Activated naive CD4-positive, alpha-beta T cell treated with anti-CD3 and anti-CD28 coated beads for 36 hours (primary cell): ENCODE measurements around the gene EIF2B1. TPM values are rescaled to one million over a fixed set of nuclear protein-coding genes. Genes with fewer than 3 reads are reported as not detected.
A peak's percentile ranks its signal among the peaks of the same experiment; 100 is the strongest.
"Not testable (repeated sequence)": the region's sequence is repeated elsewhere in the genome, so short reads cannot be mapped to it uniquely, and the experiment has no call there.

Experiments used
- CTCF ChIA-PET: fragments of 350-600 bp; sonication (Branson Sonifier 250); formaldehyde crosslinking; loops from one replicate; lab custom pipeline; 2021; ENCODE audit warnings: antibody characterized with exemption; lab: Charles Lee
- DNase-seq: peaks from one replicate; pipeline ENCODE4 v3.0.0-alpha.2; 2020
- H3K27ac Mint-ChIP-seq: one replicate; pipeline ENCODE4 v1.8.0; 2021; ENCODE audit warnings: mild to moderate bottlenecking, mixed read lengths
- H3K27me3 Mint-ChIP-seq: one replicate; pipeline ENCODE4 v1.8.0; 2021; ENCODE audit warnings: low read depth, mixed read lengths
- H3K36me3 Mint-ChIP-seq: one replicate; pipeline ENCODE4 v1.8.0; 2021; ENCODE audit warnings: low read depth, mixed read lengths
- H3K4me1 Mint-ChIP-seq: one replicate; pipeline ENCODE4 v1.8.0; 2021; ENCODE audit warnings: low read depth, mixed read lengths
- H3K4me3 Mint-ChIP-seq: one replicate; pipeline ENCODE4 v1.8.0; 2021; ENCODE audit warnings: mild to moderate bottlenecking, moderate library complexity, mixed read lengths
- H3K9me3 Mint-ChIP-seq: one replicate; pipeline ENCODE4 v1.8.0; 2021; ENCODE audit warnings: mixed read lengths
- intact Hi-C: fragments of 100-400 bp; cut with micrococcal nuclease; formaldehyde crosslinking; loops from one replicate; pipeline ENCODE4 v1.15.1; 2023
- total RNA-seq, 2 experiments: library from RNA; stranded (reverse); gene quantifications; one replicate each; pipeline ENCODE4 v1.2.3, GENCODE V29; 2021

The EIF2B1 gene
- total RNA-seq, 2 experiments from 2014 or later = 54.3 to 60.9 TPM

- intact Hi-C loops = no loop called here
- peaks cover 2% of the 10 kb centered on the region for H3K4me1 Mint-ChIP-seq
- peaks cover 57% of the 10 kb centered on the region for H3K36me3 Mint-ChIP-seq
- CTCF ChIA-PET = no interaction called here
- H3K4me3 Mint-ChIP-seq = no peak overlapping the region
- H3K9me3 Mint-ChIP-seq = no peaks in the 10 kb centered on the region
- no peak overlapping the region for H3K27ac Mint-ChIP-seq
- DNase-seq = no peak
- no peaks in the 10 kb centered on the region for H3K27me3 Mint-ChIP-seq
Observed at GRCh38 chr12:123614110-123614509, 19.4 kb downstream of the EIF2B1 start.

- CTCF ChIA-PET = interaction anchor here (0.7 kb wide), 1 partner anchor 11 kb away, joined by 3 read pairs; no protein-coding TSS in a partner anchor
- no peak overlapping the region for H3K4me3 Mint-ChIP-seq
- DNase-seq = no peak
- peaks cover 59% of the 10 kb centered on the region for H3K36me3 Mint-ChIP-seq
- H3K4me1 Mint-ChIP-seq = peaks cover 27% of the 10 kb centered on the region
- peak overlapping the region; percentile 54 for H3K27ac Mint-ChIP-seq
- intact Hi-C loops = no loop called here
- H3K27me3 Mint-ChIP-seq = no peaks in the 10 kb centered on the region
- no peaks in the 10 kb centered on the region for H3K9me3 Mint-ChIP-seq
Observed at GRCh38 chr12:123608182-123608581, 25.3 kb downstream of the EIF2B1 start.

GRCh38 chr12:123607756-123608155 is 25.7 kb downstream of the EIF2B1 start:
- H3K27me3 Mint-ChIP-seq = no peaks in the 10 kb centered on the region
- H3K9me3 Mint-ChIP-seq = no peaks in the 10 kb centered on the region
- no peak overlapping the region for H3K4me3 Mint-ChIP-seq
- H3K4me1 Mint-ChIP-seq = peaks cover 31% of the 10 kb centered on the region
- peaks cover 62% of the 10 kb centered on the region for H3K36me3 Mint-ChIP-seq
- intact Hi-C loops = no loop called here
- no peak for DNase-seq
- CTCF ChIA-PET = interaction anchor here (0.7 to 1.2 kb wide), 2 partner anchors 10 to 11 kb away, joined by 3 read pairs; no protein-coding TSS in a partner anchor
- no peak overlapping the region for H3K27ac Mint-ChIP-seq

- not testable (repeated sequence) for DNase-seq, H3K27me3 Mint-ChIP-seq, H3K9me3 Mint-ChIP-seq, H3K27ac Mint-ChIP-seq
- Mint-ChIP-seq H3K4me1 (peaks cover 45% of the 10 kb centered on the region), H3K36me3 (peaks cover 36% of the 10 kb centered on the region), H3K4me3 (peak overlapping the region; percentile 28)
- intact Hi-C loops = loop anchor here (2.0 to 5.0 kb wide), 2 partner anchors 221 to 629 kb away; partner anchors contain the start of genes KMT5A and OGFOD2
- CTCF ChIA-PET = interaction anchor here (0.6 to 0.7 kb wide), 2 partner anchors 137 to 533 kb away, joined by 3 read pairs; no protein-coding TSS in a partner anchor
Observed at GRCh38 chr12:123603495-123603894, 30.0 kb downstream of the EIF2B1 start.

GRCh38 chr12:123602651-123603195 is 30.8 kb downstream of the EIF2B1 start:
- Mint-ChIP-seq H3K27me3 (no peaks in the 10 kb centered on the region), H3K4me1 (peaks cover 45% of the 10 kb centered on the region), H3K4me3 (peak overlapping the region; percentile 89), H3K27ac (peak overlapping the region; percentile 94), H3K36me3 (peaks cover 28% of the 10 kb centered on the region), H3K9me3 (no peaks in the 10 kb centered on the region)
- CTCF ChIA-PET = interaction anchor here (0.5 to 1.3 kb wide), 4 partner anchors 20 to 628 kb away, joined by 3 to 4 read pairs (median 3); partner anchors contain the start of gene OGFOD2
- peak; percentile 47 for DNase-seq
- intact Hi-C loops = loop anchor here (1.0 to 5.0 kb wide), 4 partner anchors 31 to 628 kb away; partner anchors contain the start of genes EIF2B1, GTF2H3, KMT5A and OGFOD2

- CTCF ChIA-PET = interaction anchor here (0.5 to 1.4 kb wide), 5 partner anchors 19 to 627 kb away, joined by 3 to 4 read pairs (median 3); partner anchors contain the start of gene OGFOD2
- Mint-ChIP-seq H3K27me3 (no peaks in the 10 kb centered on the region), H3K4me1 (peaks cover 45% of the 10 kb centered on the region), H3K9me3 (no peaks in the 10 kb centered on the region), H3K36me3 (peaks cover 23% of the 10 kb centered on the region), H3K4me3 (peak within 1 kb of the TSS; percentile 89), H3K27ac (peak within 1 kb of the TSS; percentile 94)
- peak; percentile 87 for DNase-seq
- intact Hi-C loops = loop anchor here (1.0 to 5.0 kb wide), 5 partner anchors 18 to 627 kb away; partner anchors contain the start of genes EIF2B1, GTF2H3, KMT5A and OGFOD2
Observed at GRCh38 chr12:123601602-123602489, 31.6 kb downstream of the EIF2B1 start, which contains the start of gene DDX55. TSS of gene DDX55 (plus strand) at chr12:123602099. CDS start at chr12:123602149, 50 bp downstream.

- no peak for DNase-seq
- H3K9me3 Mint-ChIP-seq = no peaks in the 10 kb centered on the region
- peaks cover 21% of the 10 kb centered on the region for H3K36me3 Mint-ChIP-seq
- CTCF ChIA-PET = interaction anchor here (0.6 kb wide), 1 partner anchor 21 kb away, joined by 3 read pairs; no protein-coding TSS in a partner anchor
- no peaks in the 10 kb centered on the region for H3K27me3 Mint-ChIP-seq
- intact Hi-C loops = loop anchor here (5.0 kb wide), 1 partner anchor 217 kb away; the partner anchor contains the start of gene KMT5A
- H3K4me3 Mint-ChIP-seq = peak overlapping the region; percentile 14
- peaks cover 34% of the 10 kb centered on the region for H3K4me1 Mint-ChIP-seq
- peak overlapping the region; percentile 42 for H3K27ac Mint-ChIP-seq
Observed at GRCh38 chr12:123599721-123600120, 33.8 kb downstream of the EIF2B1 start.

GRCh38 chr12:123599310-123599709 is 34.2 kb downstream of the EIF2B1 start:
- peak overlapping the region; percentile 42 for H3K27ac Mint-ChIP-seq
- intact Hi-C loops = no loop called here
- H3K9me3 Mint-ChIP-seq = no peaks in the 10 kb centered on the region
- CTCF ChIA-PET = no interaction called here
- no peak overlapping the region for H3K4me3 Mint-ChIP-seq
- H3K36me3 Mint-ChIP-seq = peaks cover 19% of the 10 kb centered on the region
- peaks cover 31% of the 10 kb centered on the region for H3K4me1 Mint-ChIP-seq
- DNase-seq = no peak
- no peaks in the 10 kb centered on the region for H3K27me3 Mint-ChIP-seq

GRCh38 chr12:123598522-123598921 is 35.0 kb downstream of the EIF2B1 start:
- Mint-ChIP-seq H3K4me3 (no peak overlapping the region), H3K27ac (no peak overlapping the region), H3K27me3 (no peaks in the 10 kb centered on the region), H3K36me3 (peaks cover 18% of the 10 kb centered on the region), H3K9me3 (no peaks in the 10 kb centered on the region), H3K4me1 (peaks cover 23% of the 10 kb centered on the region)
- CTCF ChIA-PET = interaction anchor here (1.0 to 1.2 kb wide), 2 partner anchors 9 to 17 kb away, joined by 3 read pairs; no protein-coding TSS in a partner anchor
- intact Hi-C loops = no loop called here
- DNase-seq = no peak

- Mint-ChIP-seq H3K27ac (peak overlapping the region; percentile 34), H3K4me3 (no peak overlapping the region), H3K4me1 (peaks cover 17% of the 10 kb centered on the region), H3K27me3 (no peaks in the 10 kb centered on the region), H3K36me3 (peaks cover 16% of the 10 kb centered on the region), H3K9me3 (no peaks in the 10 kb centered on the region)
- intact Hi-C loops = no loop called here
- CTCF ChIA-PET = interaction anchor here (0.6 to 1.2 kb wide), 2 partner anchors 10 to 345 kb away, joined by 3 read pairs; no protein-coding TSS in a partner anchor
- DNase-seq = no peak
Observed at GRCh38 chr12:123597100-123597499, 36.4 kb downstream of the EIF2B1 start.

- no peak for DNase-seq
- Mint-ChIP-seq H3K4me3 (no peak overlapping the region), H3K4me1 (peaks cover 25% of the 10 kb centered on the region), H3K9me3 (no peaks in the 10 kb centered on the region), H3K36me3 (peaks cover 19% of the 10 kb centered on the region), H3K27ac (no peak overlapping the region), H3K27me3 (no peaks in the 10 kb centered on the region)
- CTCF ChIA-PET = no interaction called here
- intact Hi-C loops = no loop called here
Observed at GRCh38 chr12:123595729-123596128, 37.8 kb downstream of the EIF2B1 start.
